GM15510 (cell line): ENCODE results near the gene GRID1.

Source experiments
- POLR2A ChIP-seq: IDR thresholded peaks from 3 replicates; pipeline ENCODE4 v1.6.1; 2011; ENCODE audit warnings: borderline replicate concordance; ENCODE audit not compliant: insufficient read length; ENCODE audit errors: extremely low read depth

GRID1 gene

DNA sequence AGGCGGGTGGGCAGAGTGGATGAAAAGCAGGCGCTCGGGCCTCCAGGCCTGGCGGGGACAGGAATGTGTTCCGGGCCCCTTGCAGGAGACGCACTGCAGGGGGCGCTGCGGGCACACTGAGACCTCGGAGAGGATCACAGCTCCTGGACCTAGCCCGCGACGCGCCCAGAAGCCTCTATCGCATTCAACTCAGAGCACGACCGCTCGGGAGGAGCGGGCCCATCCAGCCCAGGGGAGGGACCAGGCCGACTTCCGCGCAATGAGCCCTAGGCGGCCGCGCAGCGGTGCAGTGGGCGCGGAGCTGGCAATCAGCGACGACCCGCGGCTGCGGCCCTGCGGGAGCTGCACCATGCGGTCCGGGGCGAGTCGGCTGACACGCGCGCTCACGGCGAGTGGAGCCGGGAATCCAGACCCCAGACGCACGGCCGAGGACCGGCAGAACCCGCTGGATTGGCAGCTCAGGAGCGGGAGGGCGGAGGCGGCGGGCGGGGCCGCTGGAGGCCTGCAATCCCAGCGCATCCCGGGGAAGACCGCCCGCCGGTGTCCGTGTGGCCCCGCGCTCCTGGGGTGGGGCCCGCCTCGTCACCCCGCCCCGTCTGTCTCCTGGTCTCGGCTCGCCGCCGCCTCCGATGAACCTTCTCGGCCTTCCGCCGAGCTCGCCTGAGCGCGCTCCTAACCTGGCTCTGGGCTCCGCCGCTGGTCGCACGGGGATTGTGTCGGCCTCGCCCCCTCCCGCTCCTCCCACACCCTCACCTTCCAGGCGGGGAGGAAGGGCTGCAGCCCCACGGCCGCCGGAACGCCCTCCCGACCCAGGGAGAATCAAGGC, 33.5 kb upstream of the GRID1 start:
- peak; percentile 57 for TF ChIP-seq POLR2A

DNA sequence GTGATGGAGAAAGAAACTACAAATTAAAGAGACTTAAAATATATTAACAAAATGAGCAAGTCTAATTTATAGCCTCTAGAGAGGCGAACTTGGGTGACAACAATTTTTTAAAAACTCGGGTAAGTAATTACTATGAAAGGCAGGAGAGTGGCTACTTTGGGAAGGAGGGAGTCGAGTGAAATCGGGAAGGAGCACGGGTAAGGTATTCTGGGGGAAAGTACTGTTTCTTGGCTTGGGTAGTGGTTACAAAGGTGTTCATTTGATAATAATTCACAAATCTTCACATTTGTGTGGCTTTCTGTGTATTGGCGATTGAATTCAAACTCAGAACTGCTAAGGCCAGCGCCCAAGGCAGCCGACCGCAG, 32.9 kb upstream of the GRID1 start:
- no peak for TF ChIP-seq POLR2A

DNA sequence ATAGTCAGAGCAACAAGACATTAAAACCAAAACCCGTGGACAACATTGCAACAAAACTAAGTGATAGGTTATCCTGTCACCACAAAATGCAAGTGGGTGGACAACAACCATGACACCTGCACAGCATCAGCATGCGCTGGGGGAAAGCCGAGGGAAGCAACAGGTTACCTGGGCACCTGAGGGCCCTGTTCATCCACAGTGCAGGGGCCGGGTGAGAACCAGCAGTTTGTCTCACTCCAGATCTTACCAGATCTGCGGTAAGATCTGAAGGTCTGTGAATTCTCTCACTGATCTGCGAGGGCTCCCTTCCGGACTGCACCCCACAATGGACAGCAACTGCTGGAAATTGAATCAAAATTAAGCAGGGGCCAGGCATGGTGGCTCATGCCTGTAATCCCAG, 30.5 kb upstream of the GRID1 start:
- TF ChIP-seq POLR2A: no peak

DNA sequence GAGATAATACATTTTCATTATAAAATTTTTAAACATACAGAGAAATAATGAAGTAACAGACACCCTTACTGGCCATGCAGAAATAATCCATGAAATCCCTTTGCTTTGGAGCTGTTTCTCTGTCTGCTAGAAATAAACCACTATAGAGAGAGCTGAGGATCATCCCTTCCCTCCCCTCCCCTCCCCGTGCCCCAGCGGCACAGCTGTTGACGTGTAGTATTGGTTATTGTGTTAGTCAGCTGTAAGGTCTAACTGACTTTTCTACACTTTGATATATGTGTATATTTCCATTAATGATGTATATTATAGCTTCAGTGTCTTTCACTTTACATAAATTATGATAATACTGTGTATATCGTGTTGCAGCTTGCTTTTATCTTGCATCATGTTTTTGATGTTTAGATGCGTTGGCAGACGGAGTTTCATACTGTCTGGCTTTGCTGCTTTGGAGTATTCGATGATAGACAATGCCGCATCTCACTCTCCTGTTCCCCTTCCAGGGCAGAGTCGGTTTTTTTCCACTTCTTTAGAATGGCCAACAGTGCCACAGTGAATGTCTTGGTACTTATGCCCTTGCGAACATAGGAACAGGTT, 27.4 kb upstream of the GRID1 start:
- TF ChIP-seq POLR2A: no peak

DNA sequence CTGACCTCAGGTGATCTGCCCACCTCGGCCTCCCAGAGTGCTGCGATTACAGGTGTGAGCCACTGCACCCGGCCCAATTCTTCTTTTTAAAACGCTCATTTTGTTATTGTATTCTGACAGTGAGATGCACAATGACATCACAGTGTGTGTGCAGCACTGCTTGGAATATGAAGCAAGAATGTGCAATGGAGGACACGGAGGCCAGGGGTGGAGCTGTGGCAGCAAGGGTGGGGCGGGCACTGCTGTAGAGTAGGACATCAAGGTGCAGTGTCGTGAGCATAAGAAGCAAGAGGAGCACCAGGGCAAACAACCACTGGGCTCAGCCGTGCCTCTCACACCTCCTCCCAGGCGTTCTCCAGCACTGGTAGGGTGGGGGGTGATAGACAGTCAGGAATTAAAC, 26.8 kb upstream of the GRID1 start:
- no peak for TF ChIP-seq POLR2A

DNA sequence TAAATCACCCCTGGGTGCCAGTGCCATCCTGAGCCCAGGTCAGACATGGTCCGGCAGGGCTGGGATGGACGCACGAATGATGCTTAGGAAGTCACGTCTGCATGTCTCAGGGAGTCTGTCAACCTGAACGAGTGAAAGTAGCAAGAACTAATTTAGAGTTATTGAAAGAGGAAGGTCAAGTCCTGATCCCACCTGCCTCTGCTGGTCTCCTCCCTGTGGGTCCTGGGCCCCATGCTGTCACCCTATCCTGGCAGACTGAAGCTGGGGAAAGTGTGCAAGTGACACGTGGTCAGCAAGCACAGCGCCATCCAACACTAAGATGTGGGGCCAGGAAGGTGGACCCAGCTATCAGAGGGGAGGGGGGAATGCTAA, 26.1 kb upstream of the GRID1 start:
- peak; percentile 29 for TF ChIP-seq POLR2A

DNA sequence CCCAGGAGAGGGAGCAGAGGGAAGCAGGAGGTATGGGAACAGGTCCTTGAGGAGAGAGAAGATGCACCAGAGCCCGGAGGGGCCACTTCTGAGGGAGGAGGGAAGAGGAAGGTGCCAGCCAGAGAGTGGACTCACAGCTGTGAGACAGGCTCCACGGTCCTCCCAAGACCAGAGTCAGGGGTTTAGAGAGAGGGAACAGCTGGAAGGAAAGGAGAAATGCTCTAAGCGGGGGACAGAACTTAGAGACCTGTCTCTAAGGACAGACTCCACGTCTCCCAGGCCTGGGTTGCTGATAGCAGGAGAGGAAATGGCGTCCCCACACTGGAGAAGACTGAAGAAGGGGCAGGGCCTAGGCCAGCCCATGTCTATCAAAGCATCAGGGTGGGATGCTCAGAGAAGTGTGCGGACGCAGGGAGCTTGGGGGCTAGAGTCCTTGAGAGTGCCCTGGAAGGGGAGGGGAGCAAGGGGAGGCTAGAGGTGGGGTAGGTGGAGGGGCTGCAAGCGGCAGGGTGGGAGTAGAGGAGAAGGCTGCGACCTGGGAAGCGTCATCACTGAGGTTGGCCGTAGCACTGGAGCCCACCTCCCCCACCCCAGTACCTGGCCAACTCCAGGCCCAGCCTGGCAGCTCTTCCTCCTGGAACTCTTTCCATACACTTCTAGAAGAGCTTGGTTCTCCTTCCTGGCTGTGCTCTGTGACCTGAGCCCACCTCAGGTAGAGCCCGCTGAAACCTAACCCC, 25.6 kb upstream of the GRID1 start:
- peak; percentile 25 for TF ChIP-seq POLR2A

DNA sequence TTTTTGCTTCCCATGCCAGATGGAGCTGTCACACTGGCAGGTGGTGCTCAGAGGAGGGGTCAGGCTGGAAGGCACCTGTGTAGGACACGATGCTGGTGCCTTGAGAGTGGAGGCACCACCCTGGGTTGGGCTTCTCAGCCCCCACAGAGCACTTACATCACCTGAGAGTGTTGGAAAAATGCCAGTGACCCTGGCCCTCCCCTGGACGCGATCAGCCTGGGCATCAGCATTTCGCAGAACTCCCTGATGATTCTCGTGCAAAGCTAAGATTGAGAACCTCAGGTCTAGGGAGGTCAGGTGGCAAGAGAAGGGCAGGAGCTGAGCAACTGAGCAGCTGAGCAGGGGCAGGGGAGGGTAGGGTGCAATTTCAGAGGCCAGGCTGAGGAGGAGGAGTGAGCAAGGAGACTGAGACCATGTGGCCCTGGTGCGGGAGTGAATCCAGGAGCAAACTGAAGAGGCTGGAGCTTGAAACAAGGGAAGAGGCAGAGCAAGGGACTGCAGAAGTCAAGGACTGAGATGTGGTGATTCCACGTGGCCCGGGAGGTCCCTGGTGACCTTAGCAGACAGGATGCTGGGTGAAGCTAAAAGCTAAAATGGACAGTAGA, 24.7 kb upstream of the GRID1 start:
- no peak for TF ChIP-seq POLR2A

DNA sequence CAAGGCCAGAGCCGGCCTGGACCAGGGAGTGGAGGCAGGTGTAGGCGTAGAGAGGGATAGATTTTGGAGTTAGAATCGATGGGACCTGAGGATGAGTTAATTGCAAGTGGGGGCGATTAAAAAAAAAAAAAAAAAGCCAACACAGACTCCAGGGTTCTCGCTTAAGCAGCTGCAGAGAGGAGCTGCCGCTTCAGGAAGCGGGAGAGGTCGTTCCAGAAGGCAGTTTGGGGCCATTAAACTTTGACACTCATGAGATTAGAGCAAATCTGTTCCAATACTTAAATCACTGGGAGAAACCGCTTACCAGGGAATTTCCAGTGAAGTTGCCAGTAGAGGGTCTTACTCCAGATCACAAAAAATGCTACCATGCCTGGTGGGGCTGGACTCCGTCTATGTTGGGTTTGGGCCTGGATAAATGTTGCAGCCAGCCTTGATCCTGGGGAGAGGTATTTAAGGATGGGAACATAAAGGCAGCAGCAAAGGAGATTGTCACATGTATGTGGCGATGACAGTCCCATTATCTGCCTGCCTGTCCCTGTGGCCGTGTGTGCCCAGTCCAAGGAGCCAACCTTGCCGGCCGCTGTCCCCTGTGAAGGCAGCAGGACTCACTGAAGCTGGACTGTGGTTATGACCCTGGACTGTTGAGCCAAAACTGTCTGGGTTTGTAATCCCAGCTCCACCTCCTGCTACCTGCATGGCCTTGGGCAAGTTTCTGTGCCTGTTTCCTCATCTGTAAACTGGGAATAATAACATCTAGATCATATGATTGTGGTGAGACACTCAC, 23.9 kb upstream of the GRID1 start:
- TF ChIP-seq POLR2A: peak; percentile 16

DNA sequence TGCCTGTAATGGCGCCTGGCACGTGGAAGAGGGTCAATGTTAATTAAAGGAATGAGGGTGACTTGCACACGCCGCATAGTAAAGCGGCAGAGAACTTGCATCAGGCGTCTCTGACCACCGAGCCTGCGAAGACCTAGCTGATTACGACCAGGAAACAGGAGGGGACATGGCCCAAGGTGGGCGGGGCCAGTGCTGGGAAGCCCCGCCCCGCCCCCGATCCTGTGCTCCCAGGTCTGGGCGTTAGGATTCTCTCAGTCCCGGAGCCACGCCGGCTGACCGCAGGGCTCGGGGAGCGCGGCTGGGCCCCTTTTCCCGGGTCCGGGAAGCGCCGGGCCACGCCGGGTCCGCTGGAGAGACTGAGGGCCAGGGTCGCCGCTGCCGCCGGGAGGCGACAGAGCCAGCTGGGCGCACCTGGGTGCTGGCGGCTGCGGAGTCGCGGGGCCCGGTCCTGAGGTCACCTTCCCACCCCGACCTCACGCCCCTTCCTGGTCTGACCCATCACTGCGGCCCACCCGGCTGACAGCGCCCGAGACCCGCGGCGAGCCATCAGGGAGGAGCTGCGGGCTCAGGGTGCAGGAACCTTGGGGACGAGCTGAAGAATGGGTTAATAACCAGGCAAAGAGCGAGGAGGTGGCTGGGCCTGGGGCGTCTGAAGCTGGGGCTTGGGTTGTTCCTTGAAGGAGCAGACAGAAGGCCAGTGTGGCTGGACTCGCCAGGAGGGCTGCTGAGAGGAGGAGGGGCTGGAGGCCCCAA, 23.0 kb upstream of the GRID1 start:
- peak; percentile 64 for TF ChIP-seq POLR2A

DNA sequence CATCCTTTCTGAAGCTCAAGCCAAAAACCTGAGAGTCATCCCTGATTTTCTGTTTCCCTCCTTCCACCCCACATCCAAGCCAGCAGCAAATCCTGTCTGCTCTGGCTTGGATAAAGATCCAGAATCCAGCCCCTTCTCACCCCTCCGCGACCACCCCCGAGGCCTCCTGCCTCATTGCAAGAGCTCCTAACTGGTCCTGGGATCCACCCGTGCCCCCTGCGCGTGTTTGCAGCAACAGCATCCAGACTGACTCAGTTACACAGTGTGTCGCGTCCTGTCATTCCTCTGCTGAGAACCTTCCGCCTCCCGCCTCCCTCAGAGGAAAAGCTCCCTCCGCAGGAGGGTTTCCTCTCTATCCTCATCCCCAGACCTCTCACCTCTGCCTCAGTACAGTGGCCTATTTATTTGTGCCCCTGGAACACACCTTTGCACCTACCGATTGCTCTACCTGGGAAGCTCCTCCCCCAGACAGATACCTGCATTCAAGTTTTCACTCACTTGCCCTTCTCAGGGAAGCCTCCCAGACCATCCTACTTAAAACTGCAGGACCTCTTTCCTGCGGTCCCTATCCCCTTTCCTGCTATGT, 21.6 kb upstream of the GRID1 start:
- TF ChIP-seq POLR2A: no peak

DNA sequence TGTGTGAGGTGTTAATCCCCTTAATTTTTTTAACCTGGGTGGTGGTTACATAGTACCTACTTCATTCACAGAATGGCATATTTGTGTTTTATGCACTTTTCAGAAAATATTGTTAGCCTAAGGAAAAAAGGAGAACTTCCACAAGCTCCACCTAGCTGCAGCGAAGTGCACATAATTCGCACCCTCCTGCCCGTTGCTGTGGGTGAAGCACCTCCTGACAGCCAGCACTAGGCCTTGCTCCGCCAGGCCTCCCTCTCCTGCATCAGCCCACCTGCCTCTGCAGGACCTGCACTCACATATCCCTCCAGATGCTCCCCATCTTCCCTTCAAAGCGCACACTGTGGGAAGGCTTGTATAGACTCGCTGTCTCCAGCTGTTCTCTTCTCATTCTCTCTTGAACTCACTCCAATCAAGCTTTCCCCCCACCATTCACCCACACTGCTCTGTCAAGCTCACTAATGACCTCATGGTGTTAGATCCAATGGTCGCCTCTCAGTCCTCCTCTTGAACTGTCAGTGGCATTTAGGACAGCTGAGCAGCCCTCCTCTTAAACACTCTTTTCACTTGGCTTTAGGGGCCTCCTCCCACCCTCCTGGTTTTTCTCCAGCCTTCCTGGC, 20.7 kb upstream of the GRID1 start:
- no peak for TF ChIP-seq POLR2A

DNA sequence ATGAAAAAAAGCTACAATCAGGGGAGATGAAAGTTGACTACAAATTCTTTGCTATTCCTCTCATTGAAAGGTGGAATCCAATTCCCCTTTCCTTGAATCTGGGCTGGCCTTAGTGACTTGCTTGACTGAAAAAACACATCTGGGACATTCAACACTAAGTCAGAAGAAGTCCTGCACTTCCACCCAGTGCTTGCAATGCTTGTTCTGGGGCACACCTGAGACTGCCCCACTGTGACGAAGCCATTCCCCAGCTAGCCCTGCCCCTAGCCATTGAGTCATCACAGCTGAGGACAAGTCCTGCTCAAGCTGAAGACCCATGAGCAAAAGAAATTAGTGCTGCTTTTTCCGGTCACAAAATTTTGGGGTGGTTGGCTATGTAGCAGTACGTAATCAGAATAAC, 19.2 kb upstream of the GRID1 start:
- TF ChIP-seq POLR2A: no peak
